Stimulated activated memory B cell treated with anti-CD40 and anti-IgM and Interleukin-4, amounts not matched to agents 10 μg/mL and 1 μg/mL and 100 μg/mL, for 72 hours (primary cell): ENCODE measurements around the gene ARHGEF33.
A peak's percentile ranks its signal among the peaks of the same experiment; 100 is the strongest.
"Not testable (repeated sequence)": the region's sequence is repeated elsewhere in the genome, so short reads cannot be mapped to it uniquely, and the experiment has no call there.

Source experiments
- ATAC-seq: fragments of 150-1000 bp; cut with Tn5 transposase; 2 replicates; pipeline ENCODE4 v1.10.0; 2021
- H3K27ac Mint-ChIP-seq: one replicate; pipeline ENCODE4 v1.8.0; 2022; ENCODE audit warnings: mild to moderate bottlenecking, mixed read lengths
- H3K27me3 Mint-ChIP-seq: one replicate; pipeline ENCODE4 v1.8.0; 2022; ENCODE audit warnings: mixed read lengths
- H3K36me3 Mint-ChIP-seq: one replicate; pipeline ENCODE4 v1.8.0; 2022; ENCODE audit warnings: mixed read lengths
- H3K4me1 Mint-ChIP-seq: one replicate; pipeline ENCODE4 v1.8.0; 2022; ENCODE audit warnings: mixed read lengths
- H3K4me3 Mint-ChIP-seq: one replicate; pipeline ENCODE4 v1.8.0; 2022; ENCODE audit warnings: mild to moderate bottlenecking, moderate library complexity, mixed read lengths
- H3K9me3 Mint-ChIP-seq: one replicate; pipeline ENCODE4 v1.8.0; 2022; ENCODE audit warnings: mixed read lengths

The ARHGEF33 gene

DNA sequence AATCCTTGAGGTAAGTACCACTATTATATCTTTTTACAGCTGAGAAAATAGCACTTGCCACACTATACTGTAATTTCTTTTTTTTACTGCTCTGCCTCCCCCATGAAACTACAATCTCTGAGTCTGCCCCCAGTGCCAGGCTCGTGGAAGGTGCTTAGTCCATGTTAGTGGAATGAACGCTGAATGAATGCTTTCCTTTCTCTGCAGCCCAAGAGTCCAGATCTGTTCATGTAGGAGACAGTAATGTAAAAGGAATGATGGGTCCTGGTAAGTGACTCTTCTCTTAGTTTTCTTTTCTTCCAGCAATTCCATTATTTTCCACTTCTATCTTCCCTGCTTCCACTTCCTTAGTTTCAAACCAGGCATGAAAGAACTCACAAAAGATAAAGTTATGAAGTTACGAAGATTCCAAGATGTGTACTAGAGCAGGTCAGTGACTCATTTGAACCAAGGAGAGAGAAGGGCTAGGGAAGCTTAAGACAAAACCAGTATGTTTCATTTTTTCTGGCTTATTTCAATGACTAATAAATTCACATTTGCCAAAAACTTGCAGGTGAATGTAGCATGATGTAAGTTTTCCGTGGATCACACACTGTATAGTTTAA, 46.0 kb downstream of the ARHGEF33 start:
- Mint-ChIP-seq H3K4me3 (no peak overlapping the region), H3K36me3 (no peaks in the 10 kb centered on the region), H3K27me3 (peaks cover 20% of the 10 kb centered on the region), H3K27ac (no peak overlapping the region), H3K4me1 (peaks cover 7% of the 10 kb centered on the region), H3K9me3 (no peaks in the 10 kb centered on the region)
- ATAC-seq = no peak

DNA sequence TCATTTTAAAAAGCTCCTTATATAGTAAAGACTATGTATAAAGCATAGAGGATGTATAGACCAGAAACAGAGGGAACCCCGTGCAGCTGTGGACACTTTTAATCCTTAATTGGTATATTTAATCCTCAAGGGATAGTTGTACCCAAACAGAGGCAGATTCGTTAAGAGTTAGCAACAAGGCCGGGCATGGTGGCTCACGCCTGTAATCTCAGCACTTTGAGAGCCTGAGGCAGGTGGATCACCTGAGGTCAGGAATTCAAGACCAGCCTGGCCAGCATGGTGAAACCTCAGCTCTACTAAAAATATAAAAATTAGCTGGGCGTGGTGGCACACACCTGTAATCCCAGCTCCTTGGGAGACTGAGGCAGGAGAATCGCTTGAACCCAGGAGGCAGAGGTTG, 46.8 kb downstream of the ARHGEF33 start:
- H3K4me3 Mint-ChIP-seq, H3K4me1 Mint-ChIP-seq, H3K36me3 Mint-ChIP-seq, H3K27ac Mint-ChIP-seq, H3K9me3 Mint-ChIP-seq, ATAC-seq: not testable (repeated sequence)
- H3K27me3 Mint-ChIP-seq = peaks cover 20% of the 10 kb centered on the region

DNA sequence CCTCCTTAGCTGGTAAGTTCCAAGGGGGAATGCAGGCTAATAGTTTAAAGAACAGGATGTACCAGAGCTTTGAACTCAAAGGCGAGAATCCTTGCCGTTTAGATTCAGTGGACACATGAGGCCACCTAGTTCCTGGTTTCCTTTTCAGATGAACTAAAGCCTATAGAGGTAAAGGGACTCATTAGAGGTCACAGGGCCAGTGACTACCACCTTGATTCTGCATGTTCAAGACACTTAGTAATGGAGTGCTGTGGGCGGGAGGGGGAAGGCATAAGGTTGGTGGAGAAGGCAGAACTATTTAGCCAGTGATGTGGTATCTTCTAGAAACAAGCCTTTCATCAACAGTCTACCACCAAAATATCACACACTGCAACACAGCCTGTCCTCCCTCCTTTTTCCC, 47.9 kb downstream of the ARHGEF33 start:
- H3K4me3 Mint-ChIP-seq = no peak overlapping the region
- no peaks in the 10 kb centered on the region for H3K9me3 Mint-ChIP-seq
- ATAC-seq = no peak
- peaks cover 29% of the 10 kb centered on the region for H3K27me3 Mint-ChIP-seq
- H3K36me3 Mint-ChIP-seq = no peaks in the 10 kb centered on the region
- no peak overlapping the region for H3K27ac Mint-ChIP-seq
- H3K4me1 Mint-ChIP-seq = peaks cover 7% of the 10 kb centered on the region

DNA sequence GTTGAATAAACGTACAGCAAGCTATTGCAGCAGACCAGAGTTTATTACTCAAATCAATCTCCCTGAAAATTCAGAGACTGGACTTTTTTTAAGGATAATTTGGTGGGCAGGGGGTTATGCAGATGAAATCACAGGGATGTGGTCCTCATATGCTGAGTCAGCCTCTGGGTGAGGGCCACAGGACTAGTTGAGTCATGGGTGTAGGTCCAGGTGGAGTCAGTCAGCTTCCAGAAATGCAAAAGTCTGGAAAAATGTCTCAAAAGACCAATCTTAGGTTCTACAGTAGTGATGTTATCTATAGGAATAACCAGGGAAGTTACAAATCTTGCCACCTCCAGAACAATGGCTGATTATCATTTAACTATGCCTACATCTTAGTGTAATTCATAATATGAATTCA, 51.1 kb downstream of the ARHGEF33 start:
- Mint-ChIP-seq H3K27ac (no peak overlapping the region), H3K27me3 (peaks cover 14% of the 10 kb centered on the region), H3K9me3 (no peaks in the 10 kb centered on the region), H3K4me3 (no peak overlapping the region), H3K4me1 (no peaks in the 10 kb centered on the region), H3K36me3 (no peaks in the 10 kb centered on the region)
- no peak for ATAC-seq

DNA sequence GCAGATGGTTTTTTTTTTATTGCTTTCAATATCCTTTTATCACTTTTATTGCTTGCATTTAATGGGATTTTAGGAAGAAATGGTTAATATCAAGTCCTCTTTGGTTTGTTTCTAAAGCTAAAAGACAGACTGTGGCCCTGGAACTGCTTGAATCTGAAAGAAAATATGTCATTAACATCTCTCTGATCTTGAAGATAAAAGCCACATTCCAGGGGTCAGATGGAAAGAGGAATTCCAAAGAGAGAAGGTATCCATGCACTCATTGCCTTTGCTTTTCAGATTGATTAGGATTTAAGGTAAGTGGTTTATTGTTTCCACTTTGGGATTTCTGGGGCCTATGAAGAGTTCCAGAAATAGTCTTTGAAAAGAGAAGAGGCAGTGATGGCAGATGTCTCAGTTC, 54.1 kb downstream of the ARHGEF33 start:
- no peak overlapping the region for H3K4me3 Mint-ChIP-seq
- H3K4me1 Mint-ChIP-seq = no peaks in the 10 kb centered on the region
- ATAC-seq = no peak
- no peak overlapping the region for H3K27ac Mint-ChIP-seq
- no peaks in the 10 kb centered on the region for H3K36me3 Mint-ChIP-seq
- no peaks in the 10 kb centered on the region for H3K9me3 Mint-ChIP-seq
- peaks cover 9% of the 10 kb centered on the region for H3K27me3 Mint-ChIP-seq

DNA sequence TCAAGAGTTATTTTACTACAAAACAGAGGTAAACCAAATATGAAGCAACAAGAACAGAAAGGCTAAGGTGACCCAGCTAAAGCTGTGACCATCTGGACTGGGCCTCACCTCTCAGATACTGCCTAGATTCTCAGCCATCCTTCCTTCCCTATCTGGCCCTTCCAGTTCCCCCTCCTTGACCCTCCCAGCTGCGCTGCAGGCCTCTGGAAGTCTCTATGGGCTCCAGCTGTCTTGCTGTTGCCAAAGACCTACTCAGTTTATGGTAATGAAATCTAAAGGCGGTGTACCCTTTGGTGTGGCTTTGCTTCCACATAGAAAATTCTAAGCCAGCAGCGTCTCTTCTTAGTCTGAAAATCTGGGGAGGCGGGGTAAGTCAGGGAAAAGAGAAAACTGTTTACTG, 55.7 kb downstream of the ARHGEF33 start:
- H3K4me3 Mint-ChIP-seq = no peak overlapping the region
- ATAC-seq = no peak

DNA sequence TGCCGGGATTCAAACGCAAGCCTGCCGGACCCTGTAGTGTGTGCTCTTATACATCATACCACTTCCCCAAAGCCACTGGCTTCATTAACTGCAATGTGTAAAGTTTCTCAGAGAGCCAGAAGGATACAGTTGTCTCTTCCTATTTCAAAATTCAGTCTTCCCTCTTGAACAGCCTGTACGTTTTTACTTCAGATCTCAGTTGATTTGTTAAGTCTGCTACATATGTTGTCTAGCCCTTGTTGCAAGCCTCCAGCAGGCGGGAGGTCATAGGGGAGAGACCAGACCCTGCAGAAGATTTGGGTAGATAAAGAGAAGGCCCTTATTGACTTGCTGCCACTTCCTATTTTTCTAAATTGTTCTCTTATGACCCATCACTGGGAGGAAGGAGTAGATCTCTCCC, 56.2 kb downstream of the ARHGEF33 start:
- Mint-ChIP-seq H3K27ac (no peak overlapping the region), H3K36me3 (no peaks in the 10 kb centered on the region), H3K27me3 (peaks cover 9% of the 10 kb centered on the region), H3K4me3 (no peak overlapping the region), H3K9me3 (no peaks in the 10 kb centered on the region), H3K4me1 (no peaks in the 10 kb centered on the region)
- no peak for ATAC-seq

More for the DNA sequence above, 55.7 kb downstream of the ARHGEF33 start:
- no peaks in the 10 kb centered on the region for H3K36me3 Mint-ChIP-seq
- no peaks in the 10 kb centered on the region for H3K4me1 Mint-ChIP-seq
- no peak overlapping the region for H3K27ac Mint-ChIP-seq
- H3K9me3 Mint-ChIP-seq = no peaks in the 10 kb centered on the region
- H3K27me3 Mint-ChIP-seq = peaks cover 9% of the 10 kb centered on the region

DNA sequence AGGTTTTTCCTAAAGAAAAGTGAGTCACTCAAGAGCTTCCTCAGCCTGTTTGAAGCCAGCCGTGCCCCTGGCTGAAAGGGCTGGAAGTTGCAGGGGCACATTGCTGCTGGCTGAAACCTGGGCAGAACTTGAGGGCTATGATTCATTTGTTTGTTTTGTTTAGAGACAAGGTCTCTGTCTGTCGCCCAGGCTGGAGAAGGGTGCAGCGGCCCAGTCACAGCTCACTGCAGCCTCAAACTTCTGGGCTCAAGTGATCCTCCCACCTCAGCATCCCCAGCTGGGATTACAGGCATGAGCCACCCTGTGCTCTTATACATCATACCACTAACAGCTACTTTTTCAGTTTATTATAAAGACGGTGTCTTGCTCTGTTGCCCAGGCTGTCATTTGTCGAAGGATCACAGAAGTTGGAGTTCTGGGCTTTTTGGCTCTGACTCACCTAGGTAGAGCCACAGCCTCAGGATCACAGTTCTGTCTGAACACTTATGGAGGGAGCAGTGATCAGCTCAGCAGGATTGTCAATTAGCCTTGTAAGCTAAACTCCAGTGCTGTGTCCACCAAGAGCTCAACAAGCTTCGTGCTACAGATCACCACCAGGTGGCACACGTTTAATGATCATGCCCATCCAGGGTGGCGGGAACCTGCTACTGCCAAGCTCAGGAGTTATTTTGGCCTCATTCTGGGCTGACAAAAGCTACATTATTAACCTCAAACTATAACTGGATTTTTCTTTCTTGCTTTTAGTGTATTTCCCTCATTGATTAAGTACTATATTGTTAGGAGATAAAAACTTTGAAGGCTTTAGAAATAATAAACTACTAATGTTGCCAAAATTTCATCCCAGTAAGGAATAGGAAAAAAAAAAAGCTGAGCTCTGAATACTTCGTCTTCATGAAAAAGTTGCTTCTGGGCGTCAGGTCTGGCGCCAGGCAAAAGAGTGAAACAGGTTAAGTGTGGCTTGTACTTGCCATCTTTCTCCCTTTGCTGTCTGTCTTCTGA, 57.9 kb downstream of the ARHGEF33 start:
- no peak overlapping the region for H3K4me3 Mint-ChIP-seq
- peak; percentile 62 for ATAC-seq

DNA sequence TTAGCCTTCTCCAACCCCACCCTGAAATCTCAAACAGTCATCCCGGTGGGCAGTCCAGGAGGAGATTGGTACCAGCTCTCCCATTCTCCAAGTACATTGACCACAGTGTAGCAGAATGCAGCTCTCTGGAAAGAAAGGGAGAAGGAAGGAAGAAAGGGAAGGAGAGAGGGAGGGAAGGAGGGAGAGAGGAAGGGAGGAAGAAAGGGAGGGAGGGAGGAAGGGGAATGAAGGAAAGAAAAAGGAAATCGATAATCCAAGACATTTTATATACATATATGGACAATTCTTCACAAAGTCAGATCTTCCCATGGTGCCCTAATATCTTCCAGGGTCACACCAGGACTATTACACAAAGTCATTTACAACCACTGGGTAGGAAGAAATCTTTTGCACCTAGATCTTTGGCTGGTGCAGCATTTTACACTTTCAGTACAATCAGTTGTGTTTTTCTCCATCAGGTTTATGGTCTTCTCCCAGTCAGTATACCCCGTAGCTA, 58.8 kb downstream of the ARHGEF33 start:
- Mint-ChIP-seq H3K27ac (no peak overlapping the region), H3K36me3 (no peaks in the 10 kb centered on the region), H3K4me3 (no peak overlapping the region), H3K27me3 (no peaks in the 10 kb centered on the region), H3K9me3 (no peaks in the 10 kb centered on the region), H3K4me1 (no peaks in the 10 kb centered on the region)
- no peak for ATAC-seq

More for the DNA sequence above, 57.9 kb downstream of the ARHGEF33 start:
- Mint-ChIP-seq H3K4me1 (no peaks in the 10 kb centered on the region), H3K9me3 (no peaks in the 10 kb centered on the region), H3K36me3 (no peaks in the 10 kb centered on the region), H3K27ac (no peak overlapping the region), H3K27me3 (no peaks in the 10 kb centered on the region)

DNA sequence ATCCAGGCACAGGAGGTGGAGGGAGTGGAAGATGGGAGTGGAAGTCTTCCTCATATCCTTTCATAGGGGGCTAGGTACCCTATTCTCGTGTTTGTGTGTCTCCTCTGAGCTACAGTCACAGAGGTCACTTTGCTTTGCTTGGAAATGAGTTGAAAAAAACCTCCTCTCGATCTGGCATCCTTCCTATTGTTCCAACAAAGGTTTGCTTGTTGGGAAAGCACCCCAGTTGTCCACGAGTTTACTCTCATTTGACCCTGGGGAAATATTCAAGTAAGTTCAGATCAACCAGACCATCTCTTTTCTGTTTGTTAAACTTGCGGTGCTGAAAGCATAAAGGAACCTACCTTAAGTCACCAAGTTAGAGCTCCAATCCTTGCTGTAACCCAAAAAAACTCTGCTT, 59.3 kb downstream of the ARHGEF33 start:
- Mint-ChIP-seq H3K4me1 (no peaks in the 10 kb centered on the region), H3K36me3 (no peaks in the 10 kb centered on the region), H3K4me3 (no peak overlapping the region), H3K27ac (no peak overlapping the region), H3K27me3 (no peaks in the 10 kb centered on the region), H3K9me3 (no peaks in the 10 kb centered on the region)
- ATAC-seq = no peak

DNA sequence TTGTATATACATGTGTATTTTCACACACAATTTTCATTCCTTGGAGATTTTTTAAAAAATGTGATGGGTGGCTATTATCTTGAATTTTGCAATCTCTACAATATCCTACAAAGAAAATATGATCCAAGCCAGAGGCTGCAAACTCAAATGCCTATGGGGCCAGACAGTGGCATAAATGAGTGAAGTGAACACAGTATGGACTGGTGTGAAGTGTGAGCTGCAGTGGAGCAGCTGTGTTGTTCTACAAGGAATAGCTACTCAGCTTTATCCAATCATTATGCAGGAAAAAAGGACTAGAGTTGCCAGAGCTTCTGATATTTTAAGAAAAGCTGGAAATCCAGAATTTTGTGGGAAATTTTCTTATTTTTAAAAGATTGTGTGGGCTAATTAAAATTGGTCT, 62.1 kb downstream of the ARHGEF33 start:
- H3K27ac Mint-ChIP-seq = no peak overlapping the region
- H3K9me3 Mint-ChIP-seq = no peaks in the 10 kb centered on the region

DNA sequence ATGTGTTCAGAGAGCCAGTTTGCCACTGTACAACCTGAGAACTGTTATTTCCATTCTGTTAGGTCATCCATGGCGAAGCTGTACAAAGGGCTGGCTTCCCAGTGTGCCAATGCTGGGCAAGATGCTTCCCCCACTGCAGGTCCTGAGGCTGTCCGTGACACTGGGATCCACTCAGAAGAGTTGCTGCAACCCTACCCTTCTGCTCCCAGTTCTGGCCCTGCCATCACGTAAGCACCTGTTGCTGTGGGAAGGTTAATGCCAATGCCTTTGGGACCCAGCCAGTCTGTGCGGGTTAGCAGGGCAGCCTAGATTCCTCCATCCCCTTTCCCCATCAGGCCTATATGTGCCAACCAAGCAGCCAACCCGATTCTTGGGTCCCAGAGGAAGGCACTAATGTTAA, 68.3 kb downstream of the ARHGEF33 start:
- H3K27me3 Mint-ChIP-seq = no peaks in the 10 kb centered on the region
- no peak overlapping the region for H3K4me3 Mint-ChIP-seq
- no peak overlapping the region for H3K27ac Mint-ChIP-seq
- no peaks in the 10 kb centered on the region for H3K4me1 Mint-ChIP-seq
- H3K36me3 Mint-ChIP-seq = no peaks in the 10 kb centered on the region
- no peak for ATAC-seq
- H3K9me3 Mint-ChIP-seq = peaks cover 2% of the 10 kb centered on the region

More for the DNA sequence above, 62.1 kb downstream of the ARHGEF33 start:
- Mint-ChIP-seq H3K4me3 (no peak overlapping the region), H3K4me1 (no peaks in the 10 kb centered on the region), H3K27me3 (no peaks in the 10 kb centered on the region), H3K36me3 (no peaks in the 10 kb centered on the region)
- no peak for ATAC-seq

DNA sequence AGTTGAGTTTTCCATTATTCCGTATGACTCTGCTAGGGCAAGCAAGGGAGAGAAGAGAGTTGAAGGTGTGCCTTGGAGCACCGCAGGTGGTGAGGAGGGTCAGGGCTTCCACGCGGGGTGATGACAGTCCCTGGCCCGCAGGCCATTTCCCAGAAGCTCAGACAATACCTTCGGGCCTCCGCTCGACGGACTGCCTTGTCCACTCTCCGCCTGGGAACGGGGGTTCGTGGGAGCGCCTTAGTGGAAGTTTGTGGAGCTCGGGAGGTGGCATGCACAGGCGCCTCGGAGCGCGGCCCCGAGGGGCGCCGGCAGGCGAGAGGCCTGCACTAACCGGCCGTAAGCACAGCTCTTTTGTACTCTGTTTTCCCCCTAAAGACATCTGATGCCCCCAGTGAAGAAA, 69.8 kb downstream of the ARHGEF33 start:
- Mint-ChIP-seq H3K4me3 (peak overlapping the region; percentile 57), H3K27ac (no peak overlapping the region), H3K4me1 (no peaks in the 10 kb centered on the region), H3K27me3 (no peaks in the 10 kb centered on the region), H3K9me3 (peaks cover 2% of the 10 kb centered on the region), H3K36me3 (no peaks in the 10 kb centered on the region)
- no peak for ATAC-seq

DNA sequence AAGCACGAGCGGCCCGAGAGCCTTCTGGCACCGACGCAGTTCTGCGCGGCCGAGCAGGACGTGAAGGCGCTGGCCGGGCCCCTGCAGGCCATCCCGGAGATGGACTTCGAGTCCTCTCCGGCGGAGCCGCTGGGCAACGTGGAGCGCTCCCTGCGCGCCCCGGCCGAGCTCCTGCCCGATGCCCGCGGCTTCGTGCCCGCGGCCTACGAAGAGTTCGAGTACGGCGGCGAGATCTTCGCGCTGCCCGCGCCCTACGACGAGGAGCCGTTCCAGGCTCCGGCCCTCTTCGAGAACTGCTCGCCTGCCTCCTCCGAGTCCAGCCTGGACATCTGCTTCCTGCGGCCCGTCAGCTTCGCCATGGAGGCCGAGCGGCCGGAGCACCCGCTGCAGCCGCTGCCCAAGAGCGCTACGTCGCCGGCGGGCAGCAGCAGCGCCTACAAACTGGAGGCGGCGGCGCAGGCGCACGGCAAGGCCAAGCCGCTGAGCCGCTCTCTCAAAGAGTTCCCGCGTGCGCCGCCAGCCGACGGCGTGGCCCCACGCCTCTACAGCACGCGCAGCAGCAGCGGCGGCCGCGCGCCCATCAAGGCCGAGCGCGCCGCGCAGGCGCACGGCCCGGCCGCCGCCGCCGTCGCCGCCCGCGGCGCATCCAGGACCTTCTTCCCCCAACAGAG, 70.4 kb downstream of the ARHGEF33 start:
- peaks cover 2% of the 10 kb centered on the region for H3K9me3 Mint-ChIP-seq
- no peaks in the 10 kb centered on the region for H3K4me1 Mint-ChIP-seq
- H3K36me3 Mint-ChIP-seq = no peaks in the 10 kb centered on the region
- peak; percentile 91 for ATAC-seq
- H3K4me3 Mint-ChIP-seq = peak overlapping the region; percentile 74
- H3K27me3 Mint-ChIP-seq = no peaks in the 10 kb centered on the region
- H3K27ac Mint-ChIP-seq = peak overlapping the region; percentile 22

DNA sequence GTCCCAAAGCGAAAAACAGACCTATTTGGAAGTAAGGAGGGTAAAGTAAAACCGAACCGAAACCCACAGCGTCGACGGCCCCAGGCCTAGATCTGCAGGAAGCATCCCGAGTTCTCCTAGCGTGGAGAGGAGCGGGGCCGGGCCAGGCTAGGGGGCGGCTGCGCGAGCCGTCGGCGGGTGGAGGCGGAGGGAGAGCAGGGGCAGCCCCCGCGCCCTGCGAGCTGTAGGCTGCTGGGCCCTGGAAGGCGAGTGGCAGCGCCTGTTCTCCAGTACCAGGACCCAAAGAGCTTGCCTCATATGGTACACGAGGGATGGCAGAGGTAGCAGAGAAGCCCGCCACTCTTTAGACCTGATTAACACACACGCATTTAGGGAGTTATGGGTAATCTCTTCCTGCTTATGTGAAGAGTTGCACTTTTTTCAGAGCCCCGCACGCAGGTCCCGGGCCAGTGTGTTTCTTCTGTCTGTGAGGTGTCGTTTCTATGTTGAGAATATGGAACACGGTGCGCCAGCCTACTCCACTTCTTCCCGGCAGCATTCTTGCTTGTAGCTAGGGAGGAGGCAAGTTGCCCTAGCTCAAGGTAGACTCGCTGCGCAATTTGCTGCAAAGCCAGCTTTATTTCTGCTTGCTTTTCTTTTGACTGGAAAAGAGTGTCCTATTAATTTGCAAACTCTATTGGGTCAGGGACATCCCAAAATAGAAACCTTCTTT, 71.1 kb downstream of the ARHGEF33 start:
- H3K27me3 Mint-ChIP-seq = no peaks in the 10 kb centered on the region
- no peaks in the 10 kb centered on the region for H3K36me3 Mint-ChIP-seq
- peak; percentile 45 for ATAC-seq
- no peaks in the 10 kb centered on the region for H3K4me1 Mint-ChIP-seq
- H3K4me3 Mint-ChIP-seq = peak overlapping the region; percentile 50
- peaks cover 2% of the 10 kb centered on the region for H3K9me3 Mint-ChIP-seq
- peak overlapping the region; percentile 22 for H3K27ac Mint-ChIP-seq
